ENCODE data around the gene MED17.

The MED17 gene

GRCh38 chr11:93807980-93808379 lies 23.9 kb downstream of the MED17 start:
- Histone ChIP-seq H3K4me3 (ENCODE audit: low read depth in 1 of 5, low read length in 5 of 5) (no peak overlapping the region), H3K4me1 (ENCODE audit: control insufficient read depth in 5 of 5, insufficient read depth in 5 of 5, low read length in 5 of 5) (no peaks in the 10 kb centered on the region), H3K9ac (ENCODE audit: low read length in 5 of 5) (no peak overlapping the region), H3K9me3 (ENCODE audit: control insufficient read depth in 5 of 5, low read length in 5 of 5) (no peaks in the 10 kb centered on the region), H3K27me3 (ENCODE audit: control insufficient read depth in 5 of 5, insufficient read depth in 4 of 5, low read length in 5 of 5) (no peaks in the 10 kb centered on the region), H3K36me3 (ENCODE audit: control insufficient read depth in 5 of 5, insufficient read depth in 5 of 5, low read length in 5 of 5) (peaks cover 48 to 82% (median 71%) of the 10 kb centered on the region in 5 donors), H3K27ac (ENCODE audit: low read depth, low read length) (no peak overlapping the region)

DNA sequence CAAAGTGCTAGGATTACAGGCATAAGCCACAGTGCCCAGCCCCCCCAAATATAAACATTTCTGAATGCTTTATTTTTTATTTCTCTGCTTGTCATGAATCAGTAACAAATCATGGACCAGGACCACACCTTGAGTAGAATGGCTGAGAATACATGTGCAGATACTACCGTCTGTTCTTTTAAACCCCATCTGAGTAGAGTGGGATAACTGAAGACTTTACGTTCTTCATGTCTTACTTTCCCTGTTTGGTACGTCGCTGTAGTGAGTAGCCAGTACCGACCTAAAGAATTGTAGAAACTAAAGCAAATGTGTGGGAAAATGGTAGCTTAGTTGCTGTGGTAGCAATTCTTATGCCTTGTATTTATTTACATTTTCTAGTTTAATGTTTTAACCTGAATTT lies 29.9 kb downstream of the MED17 start:
- H3K9me3 ChIP-seq (ENCODE audit: control insufficient read depth in 5 of 5, low read length in 5 of 5): no peaks in the 10 kb centered on the region
- H3K27me3 ChIP-seq (ENCODE audit: control insufficient read depth in 5 of 5, insufficient read depth in 4 of 5, low read length in 5 of 5): no peaks in the 10 kb centered on the region
- H3K9ac ChIP-seq (ENCODE audit: low read length in 5 of 5): no peak overlapping the region
- no peak overlapping the region for H3K4me3 ChIP-seq (ENCODE audit: low read depth in 1 of 5, low read length in 5 of 5)
- no peak overlapping the region for H3K27ac ChIP-seq (ENCODE audit: low read depth, low read length)
- H3K36me3 ChIP-seq (ENCODE audit: control insufficient read depth in 5 of 5, insufficient read depth in 5 of 5, low read length in 5 of 5): peaks cover 39 to 78% (median 54%) of the 10 kb centered on the region in 5 donors
- no peaks in the 10 kb centered on the region for H3K4me1 ChIP-seq (ENCODE audit: control insufficient read depth in 5 of 5, insufficient read depth in 5 of 5, low read length in 5 of 5)

DNA sequence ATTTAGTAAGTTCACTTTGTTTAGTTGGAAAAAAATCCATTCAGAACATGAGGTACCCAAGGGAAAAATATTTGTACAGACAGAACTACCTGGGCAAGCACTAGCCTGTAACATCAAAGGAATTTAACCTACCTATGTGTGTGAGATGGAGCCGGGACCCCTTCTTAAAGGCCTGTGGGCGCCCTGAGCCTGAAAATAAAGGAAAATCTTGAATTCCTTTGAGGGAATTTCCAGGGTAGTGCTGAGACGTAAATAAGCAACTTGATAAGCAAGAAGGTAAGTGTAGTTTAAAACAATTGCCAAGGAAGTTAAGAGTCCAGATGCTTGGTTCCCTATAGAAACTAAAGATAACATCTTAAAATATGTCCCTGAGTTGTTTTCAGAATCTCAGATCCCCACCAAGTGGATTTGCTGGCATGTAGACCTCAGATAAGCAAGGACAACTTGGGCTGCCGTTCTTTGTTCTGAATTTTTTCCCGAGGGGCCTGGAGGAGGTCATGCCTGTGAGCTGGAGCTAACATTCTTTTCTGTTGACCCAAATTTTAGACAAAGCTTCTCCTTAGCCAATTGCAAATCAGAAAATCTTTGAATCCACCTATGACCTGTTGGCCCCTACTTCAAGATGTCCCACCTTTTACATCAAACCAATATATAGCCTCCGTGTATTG lies 31.0 kb downstream of the MED17 start:
- Histone ChIP-seq H3K4me3 (ENCODE audit: low read depth in 1 of 5, low read length in 5 of 5) (no peak overlapping the region), H3K4me1 (ENCODE audit: control insufficient read depth in 5 of 5, insufficient read depth in 5 of 5, low read length in 5 of 5) (no peaks in the 10 kb centered on the region), H3K36me3 (ENCODE audit: control insufficient read depth in 5 of 5, insufficient read depth in 5 of 5, low read length in 5 of 5) (peaks cover 30 to 68% (median 46%) of the 10 kb centered on the region in 5 donors), H3K27ac (ENCODE audit: low read depth, low read length) (no peak overlapping the region), H3K9me3 (ENCODE audit: control insufficient read depth in 5 of 5, low read length in 5 of 5) (no peaks in the 10 kb centered on the region), H3K27me3 (ENCODE audit: control insufficient read depth in 5 of 5, insufficient read depth in 4 of 5, low read length in 5 of 5) (no peaks in the 10 kb centered on the region), H3K9ac (ENCODE audit: low read length in 5 of 5) (no peak overlapping the region)

DNA sequence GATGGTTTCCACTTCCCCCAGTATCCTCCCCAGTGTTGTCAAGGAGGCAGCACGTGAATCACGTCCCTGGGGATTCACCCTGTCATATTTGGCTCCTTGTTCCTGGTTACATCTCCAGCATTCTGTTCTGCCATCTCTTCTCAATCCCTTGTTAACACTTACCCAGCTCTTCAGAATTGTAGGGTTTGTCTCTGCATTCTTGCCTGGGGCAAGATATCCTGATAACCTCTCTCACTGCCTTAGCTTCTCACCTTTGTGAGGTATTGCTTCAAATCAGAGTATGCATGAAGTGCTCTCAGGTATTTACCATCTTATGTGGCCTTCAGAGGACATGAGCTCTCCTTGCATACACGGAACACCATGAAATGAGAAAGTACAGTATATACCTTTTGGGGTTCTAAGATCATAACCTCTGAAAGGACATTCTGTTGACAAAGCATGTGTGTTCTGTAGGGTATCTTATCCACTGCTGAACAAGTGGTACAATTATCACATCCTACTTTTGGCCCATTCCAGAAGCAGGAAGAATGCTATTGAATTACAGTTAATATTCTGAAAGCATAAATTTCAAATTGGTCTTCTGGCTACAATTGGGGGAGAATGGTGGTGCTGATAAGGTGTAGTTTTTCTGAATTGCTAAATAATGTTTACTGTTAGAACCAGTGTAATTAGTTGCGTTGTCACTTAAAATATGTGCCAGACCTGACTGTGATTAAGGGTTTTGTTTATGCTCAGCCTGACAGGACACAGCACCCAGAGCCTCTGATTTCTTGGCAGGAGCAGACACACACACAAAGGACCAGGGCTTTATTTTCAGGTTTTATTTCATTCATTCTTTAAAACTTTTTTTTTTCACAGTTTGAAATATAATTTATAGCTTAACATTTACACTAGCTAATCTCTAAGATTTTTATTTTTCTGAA lies 33.6 kb downstream of the MED17 start:
- H3K4me1 ChIP-seq (ENCODE audit: control insufficient read depth in 5 of 5, insufficient read depth in 5 of 5, low read length in 5 of 5): no peaks in the 10 kb centered on the region
- H3K9me3 ChIP-seq (ENCODE audit: control insufficient read depth in 5 of 5, low read length in 5 of 5): no peaks in the 10 kb centered on the region
- no peak overlapping the region for H3K9ac ChIP-seq (ENCODE audit: low read length in 5 of 5)
- peaks cover 13 to 43% (median 24%) of the 10 kb centered on the region in 5 donors for H3K36me3 ChIP-seq (ENCODE audit: control insufficient read depth in 5 of 5, insufficient read depth in 5 of 5, low read length in 5 of 5)
- H3K27me3 ChIP-seq (ENCODE audit: control insufficient read depth in 5 of 5, insufficient read depth in 4 of 5, low read length in 5 of 5): no peaks in the 10 kb centered on the region
- H3K4me3 ChIP-seq (ENCODE audit: low read depth in 1 of 5, low read length in 5 of 5): no peak overlapping the region
- H3K27ac ChIP-seq (ENCODE audit: low read depth, low read length): no peak overlapping the region

DNA sequence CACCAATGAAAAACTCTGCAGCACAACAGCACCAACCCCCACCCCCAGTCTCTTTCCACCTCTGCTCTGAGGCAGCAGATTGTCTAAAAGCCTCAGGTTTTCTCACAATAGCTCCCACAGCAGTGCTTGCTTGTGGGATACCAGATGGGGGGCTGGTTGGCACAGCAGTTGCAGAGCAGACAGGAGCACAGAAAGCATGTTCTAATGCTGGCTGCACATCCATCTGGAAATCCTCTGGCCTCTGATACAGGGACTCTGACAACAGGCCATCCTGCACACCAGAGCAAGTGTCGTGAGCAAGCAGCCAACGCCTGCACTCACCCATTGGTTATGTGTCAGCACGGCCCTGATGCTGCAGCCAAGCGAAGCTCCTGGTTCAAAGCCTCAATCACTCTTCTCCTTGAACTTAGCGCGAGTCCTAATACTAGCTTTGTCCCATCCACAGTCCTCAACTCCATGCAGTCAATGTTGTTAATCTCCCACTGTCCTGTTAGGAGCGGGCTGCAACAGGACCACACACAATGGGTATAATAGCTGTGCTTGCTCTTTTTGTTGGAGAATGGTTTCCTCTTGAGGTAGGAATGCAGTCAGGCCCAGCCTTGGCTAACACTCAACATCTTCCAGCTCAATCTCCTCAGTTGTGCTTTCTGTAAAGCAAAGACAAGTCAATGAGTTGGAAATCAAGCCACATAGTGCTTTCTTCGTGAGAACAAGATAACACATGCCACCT lies 36.0 kb downstream of the MED17 start:
- H3K27ac ChIP-seq (ENCODE audit: low read depth, low read length): no peak overlapping the region
- H3K9me3 ChIP-seq (ENCODE audit: control insufficient read depth in 5 of 5, low read length in 5 of 5): no peaks in the 10 kb centered on the region
- no peaks in the 10 kb centered on the region for H3K27me3 ChIP-seq (ENCODE audit: control insufficient read depth in 5 of 5, insufficient read depth in 4 of 5, low read length in 5 of 5)
- no peak overlapping the region for H3K9ac ChIP-seq (ENCODE audit: low read length in 5 of 5)
- H3K36me3 ChIP-seq (ENCODE audit: control insufficient read depth in 5 of 5, insufficient read depth in 5 of 5, low read length in 5 of 5): peaks cover 4 to 18% (median 8%) of the 10 kb centered on the region in 5 donors
- H3K4me1 ChIP-seq (ENCODE audit: control insufficient read depth in 5 of 5, insufficient read depth in 5 of 5, low read length in 5 of 5): no peaks in the 10 kb centered on the region
- H3K4me3 ChIP-seq (ENCODE audit: low read depth in 1 of 5, low read length in 5 of 5): no peak overlapping the region

GRCh38 chr11:93820847-93821246 lies 36.8 kb downstream of the MED17 start:
- Histone ChIP-seq H3K9me3 (ENCODE audit: control insufficient read depth in 5 of 5, low read length in 5 of 5) (no peaks in the 10 kb centered on the region), H3K4me3 (ENCODE audit: low read depth in 1 of 5, low read length in 5 of 5) (no peak overlapping the region), H3K4me1 (ENCODE audit: control insufficient read depth in 5 of 5, insufficient read depth in 5 of 5, low read length in 5 of 5) (no peaks in the 10 kb centered on the region), H3K9ac (ENCODE audit: low read length in 5 of 5) (no peak overlapping the region), H3K36me3 (ENCODE audit: control insufficient read depth in 5 of 5, insufficient read depth in 5 of 5, low read length in 5 of 5) (peaks cover 4 to 11% (median 5%) of the 10 kb centered on the region in 5 donors), H3K27me3 (ENCODE audit: control insufficient read depth in 5 of 5, insufficient read depth in 4 of 5, low read length in 5 of 5) (no peaks in the 10 kb centered on the region), H3K27ac (ENCODE audit: low read depth, low read length) (no peak overlapping the region)

DNA sequence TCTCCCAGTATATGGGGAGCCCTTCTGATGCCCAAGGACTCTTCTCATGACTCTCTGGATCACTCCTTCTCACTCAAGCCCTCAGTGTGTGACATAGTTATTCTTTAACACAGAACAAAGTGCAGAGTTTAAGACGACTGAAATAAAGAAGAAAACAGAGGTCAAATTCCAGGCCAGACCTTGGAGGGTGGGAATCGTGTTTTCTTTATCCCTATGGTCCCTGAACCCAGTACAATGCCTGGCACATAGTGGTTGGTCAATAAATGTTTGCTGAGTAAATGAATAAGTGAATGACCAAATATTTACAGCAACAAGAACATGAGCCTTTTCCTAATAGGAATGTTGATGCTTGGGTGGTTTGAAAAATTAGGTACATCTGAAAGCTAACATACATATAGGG lies 37.5 kb downstream of the MED17 start:
- peaks cover 4 to 9% (median 4%) of the 10 kb centered on the region in 5 donors for H3K36me3 ChIP-seq (ENCODE audit: control insufficient read depth in 5 of 5, insufficient read depth in 5 of 5, low read length in 5 of 5)
- no peak overlapping the region for H3K9ac ChIP-seq (ENCODE audit: low read length in 5 of 5)
- H3K9me3 ChIP-seq (ENCODE audit: control insufficient read depth in 5 of 5, low read length in 5 of 5): no peaks in the 10 kb centered on the region
- H3K4me3 ChIP-seq (ENCODE audit: low read depth in 1 of 5, low read length in 5 of 5): no peak overlapping the region
- no peaks in the 10 kb centered on the region for H3K27me3 ChIP-seq (ENCODE audit: control insufficient read depth in 5 of 5, insufficient read depth in 4 of 5, low read length in 5 of 5)
- H3K27ac ChIP-seq (ENCODE audit: low read depth, low read length): no peak overlapping the region
- no peaks in the 10 kb centered on the region for H3K4me1 ChIP-seq (ENCODE audit: control insufficient read depth in 5 of 5, insufficient read depth in 5 of 5, low read length in 5 of 5)

DNA sequence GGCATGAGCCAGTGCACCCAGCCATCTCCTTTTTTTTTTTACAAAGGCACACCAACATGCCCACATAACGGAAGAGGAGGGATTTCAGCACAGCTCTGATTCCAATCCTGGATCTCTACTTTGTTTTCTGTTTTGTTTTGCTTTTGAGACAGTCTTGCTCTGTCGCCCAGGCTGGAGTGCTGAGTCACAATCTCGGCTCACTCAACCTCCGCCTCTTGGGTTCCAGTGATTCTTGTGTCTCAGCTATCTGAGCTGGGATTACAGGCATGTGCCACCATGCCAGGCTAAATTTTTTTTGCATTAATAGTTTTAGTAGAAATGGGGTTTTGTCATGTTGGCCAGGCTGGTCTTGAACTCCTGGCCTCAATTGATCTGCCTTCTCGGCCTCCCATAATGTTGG lies 38.3 kb downstream of the MED17 start:
- H3K4me3 ChIP-seq (ENCODE audit: low read depth in 1 of 5, low read length in 5 of 5): no peak overlapping the region
- H3K4me1 ChIP-seq (ENCODE audit: control insufficient read depth in 5 of 5, insufficient read depth in 5 of 5, low read length in 5 of 5): no peaks in the 10 kb centered on the region
- H3K36me3 ChIP-seq (ENCODE audit: control insufficient read depth in 5 of 5, insufficient read depth in 5 of 5, low read length in 5 of 5): peaks cover 2 to 5% (median 4%) of the 10 kb centered on the region in 5 donors
- no peak overlapping the region for H3K9ac ChIP-seq (ENCODE audit: low read length in 5 of 5)
- no peaks in the 10 kb centered on the region for H3K9me3 ChIP-seq (ENCODE audit: control insufficient read depth in 5 of 5, low read length in 5 of 5)
- no peaks in the 10 kb centered on the region for H3K27me3 ChIP-seq (ENCODE audit: control insufficient read depth in 5 of 5, insufficient read depth in 4 of 5, low read length in 5 of 5)
- no peak overlapping the region for H3K27ac ChIP-seq (ENCODE audit: low read depth, low read length)

DNA sequence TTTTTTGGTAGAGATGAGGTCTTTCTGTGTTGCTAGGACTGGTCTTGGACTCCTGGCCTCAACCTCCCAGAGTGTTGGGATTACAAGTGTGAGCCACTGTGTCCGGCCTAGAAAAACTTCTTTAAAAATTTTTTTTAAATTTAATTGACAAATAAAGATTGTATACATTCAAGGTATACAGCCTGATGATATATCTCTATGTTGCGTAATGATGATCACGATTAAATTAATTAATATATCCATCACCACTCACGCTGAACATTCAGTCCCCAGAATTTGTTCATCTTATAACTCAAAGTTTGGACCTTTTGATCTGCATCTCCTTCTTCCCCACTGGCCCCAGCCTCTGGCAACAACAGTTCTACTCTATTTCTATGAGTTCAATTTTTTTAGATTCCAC lies 39.1 kb downstream of the MED17 start:
- H3K27me3 ChIP-seq (ENCODE audit: control insufficient read depth in 5 of 5, insufficient read depth in 4 of 5, low read length in 5 of 5): no peaks in the 10 kb centered on the region
- H3K27ac ChIP-seq (ENCODE audit: low read depth, low read length): no peak overlapping the region
- no peak overlapping the region for H3K4me3 ChIP-seq (ENCODE audit: low read depth in 1 of 5, low read length in 5 of 5)
- no peaks in the 10 kb centered on the region for H3K4me1 ChIP-seq (ENCODE audit: control insufficient read depth in 5 of 5, insufficient read depth in 5 of 5, low read length in 5 of 5)
- H3K9me3 ChIP-seq (ENCODE audit: control insufficient read depth in 5 of 5, low read length in 5 of 5): no peaks in the 10 kb centered on the region
- no peak overlapping the region for H3K9ac ChIP-seq (ENCODE audit: low read length in 5 of 5)
- H3K36me3 ChIP-seq (ENCODE audit: control insufficient read depth in 5 of 5, insufficient read depth in 5 of 5, low read length in 5 of 5): peaks cover 0 to 4% (median 0%) of the 10 kb centered on the region in 5 donors

- Histone ChIP-seq H3K9ac (ENCODE audit: low read length in 5 of 5) (no peak overlapping the region), H3K4me3 (ENCODE audit: low read depth in 1 of 5, low read length in 5 of 5) (no peak overlapping the region), H3K36me3 (ENCODE audit: control insufficient read depth in 5 of 5, insufficient read depth in 5 of 5, low read length in 5 of 5) (no peaks in the 10 kb centered on the region), H3K27me3 (ENCODE audit: control insufficient read depth in 5 of 5, insufficient read depth in 4 of 5, low read length in 5 of 5) (no peaks in the 10 kb centered on the region), H3K27ac (ENCODE audit: low read depth, low read length) (no peak overlapping the region), H3K4me1 (ENCODE audit: control insufficient read depth in 5 of 5, insufficient read depth in 5 of 5, low read length in 5 of 5) (no peaks in the 10 kb centered on the region), H3K9me3 (ENCODE audit: control insufficient read depth in 5 of 5, low read length in 5 of 5) (no peaks in the 10 kb centered on the region)
Observed at GRCh38 chr11:93827363-93827762, 43.3 kb downstream of the MED17 start.

Measured in subcutaneous abdominal adipose tissue (tissue), 5 donors.